ENCODE measurements around the gene TJP1.
"Not testable (repeated sequence)": the region's sequence is repeated elsewhere in the genome, so short reads cannot be mapped to it uniquely, and the experiment has no call there.

Gene TJP1

GRCh38 chr15:29750754-29751153 is 71.5 kb downstream of the TJP1 start:
- DNase-seq = no peak

- no peak for DNase-seq
Observed at GRCh38 chr15:29749365-29750086, 72.7 kb downstream of the TJP1 start.

- DNase-seq = peak; percentile 28
Observed at GRCh38 chr15:29747837-29748417, 74.3 kb downstream of the TJP1 start.

GRCh38 chr15:29743475-29743874 is 78.8 kb downstream of the TJP1 start:
- no peak for DNase-seq

GRCh38 chr15:29740692-29741311 is 81.5 kb downstream of the TJP1 start:
- DNase-seq = peak; percentile 46

GRCh38 chr15:29736744-29737020 is 85.6 kb downstream of the TJP1 start:
- DNase-seq = peak; percentile 56

GRCh38 chr15:29736012-29736743 is 86.1 kb downstream of the TJP1 start:
- DNase-seq = no peak

- peak; percentile 39 for DNase-seq
Observed at GRCh38 chr15:29734917-29735572, 87.2 kb downstream of the TJP1 start.

- no peak for DNase-seq
Observed at GRCh38 chr15:29731865-29732264, 90.4 kb downstream of the TJP1 start.

- DNase-seq = not testable (repeated sequence)
Observed at GRCh38 chr15:29730471-29730870, 91.8 kb downstream of the TJP1 start.

GRCh38 chr15:29728418-29728817 is 93.8 kb downstream of the TJP1 start:
- no peak for DNase-seq

GRCh38 chr15:29727871-29728270 is 94.4 kb downstream of the TJP1 start:
- DNase-seq = no peak

- no peak for DNase-seq
Observed at GRCh38 chr15:29726553-29726952, 95.7 kb downstream of the TJP1 start.

- DNase-seq = no peak
Observed at GRCh38 chr15:29724026-29724425, 98.2 kb downstream of the TJP1 start.

- no peak for DNase-seq
Observed at GRCh38 chr15:29713784-29714183, 108.5 kb downstream of the TJP1 start.

- no peak for DNase-seq
Observed at GRCh38 chr15:29712149-29712885, 110.0 kb downstream of the TJP1 start.

GRCh38 chr15:29711531-29711930 is 110.7 kb downstream of the TJP1 start:
- no peak for DNase-seq

GRCh38 chr15:29708519-29708918 is 113.7 kb downstream of the TJP1 start:
- DNase-seq = no peak

- DNase-seq = no peak
Observed at GRCh38 chr15:29704950-29705597, 117.2 kb downstream of the TJP1 start.

GRCh38 chr15:29701151-29701550 is 121.1 kb downstream of the TJP1 start:
- no peak for DNase-seq

GRCh38 chr15:29700296-29700695 is 122.0 kb downstream of the TJP1 start:
- DNase-seq = peak; percentile 36

GRCh38 chr15:29699791-29700190 is 122.5 kb downstream of the TJP1 start:
- peak; percentile 87 for DNase-seq
